ENCODE measurements around the gene SOX10. TPM values are rescaled to one million over a fixed set of nuclear protein-coding genes. Genes with fewer than 3 reads are reported as not detected.

SOX10 gene
- 0.04 TPM in 1 of 5 replicates, not detected in the others for total RNA-seq (2022; extraction: Qiagen RNA extraction)

DNA sequence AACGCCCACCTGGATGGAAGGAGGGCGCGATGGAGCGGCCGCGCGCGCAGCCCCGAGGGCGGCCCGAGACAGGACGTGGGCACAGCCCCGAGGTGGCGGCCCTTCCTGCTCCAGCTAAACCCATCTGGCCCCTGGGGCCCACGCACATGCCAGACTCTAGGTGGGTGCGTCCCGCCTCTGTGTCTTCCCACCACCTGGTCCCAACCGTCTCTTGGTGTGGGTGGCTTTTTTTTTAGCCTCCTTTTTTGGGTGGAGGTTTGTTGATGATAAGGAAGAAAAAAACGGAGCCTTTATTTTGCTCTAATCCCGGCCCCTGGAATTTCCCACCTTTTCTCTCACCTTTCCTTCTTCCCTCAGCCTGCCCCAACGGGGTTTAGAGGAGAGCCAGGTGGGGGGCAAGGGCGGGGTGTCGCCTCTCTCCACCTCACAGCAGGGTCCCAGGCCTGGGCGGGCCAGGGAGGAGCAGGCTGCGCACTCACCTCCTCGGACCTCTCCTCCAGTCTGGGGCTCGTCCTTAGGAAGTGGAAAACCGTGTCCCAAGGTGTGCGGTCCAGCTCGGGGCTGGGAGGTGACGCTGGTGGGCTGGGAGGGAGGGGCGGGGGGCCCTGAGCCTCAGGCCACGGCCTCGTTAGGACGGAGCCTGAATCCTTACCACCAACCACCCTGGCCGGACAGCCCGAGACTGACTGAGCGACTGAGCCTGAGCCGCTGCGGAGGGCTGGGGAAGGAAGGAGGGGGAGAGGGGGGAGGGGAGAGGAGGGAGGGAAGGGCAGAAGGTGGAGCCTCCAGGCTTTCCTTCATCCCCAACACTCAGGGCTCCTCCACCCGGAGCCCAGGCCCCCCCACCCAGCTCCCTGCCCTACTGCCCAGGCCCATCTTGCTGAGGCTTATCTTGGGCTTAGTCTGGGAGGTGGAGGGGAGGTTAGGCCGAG is at the start of gene SOX10:
SOX10 (minus strand) TSS at position 696 of the 932 bp plus-strand sequence. CDS start 771 bp downstream, outside the sequence.

DNA sequence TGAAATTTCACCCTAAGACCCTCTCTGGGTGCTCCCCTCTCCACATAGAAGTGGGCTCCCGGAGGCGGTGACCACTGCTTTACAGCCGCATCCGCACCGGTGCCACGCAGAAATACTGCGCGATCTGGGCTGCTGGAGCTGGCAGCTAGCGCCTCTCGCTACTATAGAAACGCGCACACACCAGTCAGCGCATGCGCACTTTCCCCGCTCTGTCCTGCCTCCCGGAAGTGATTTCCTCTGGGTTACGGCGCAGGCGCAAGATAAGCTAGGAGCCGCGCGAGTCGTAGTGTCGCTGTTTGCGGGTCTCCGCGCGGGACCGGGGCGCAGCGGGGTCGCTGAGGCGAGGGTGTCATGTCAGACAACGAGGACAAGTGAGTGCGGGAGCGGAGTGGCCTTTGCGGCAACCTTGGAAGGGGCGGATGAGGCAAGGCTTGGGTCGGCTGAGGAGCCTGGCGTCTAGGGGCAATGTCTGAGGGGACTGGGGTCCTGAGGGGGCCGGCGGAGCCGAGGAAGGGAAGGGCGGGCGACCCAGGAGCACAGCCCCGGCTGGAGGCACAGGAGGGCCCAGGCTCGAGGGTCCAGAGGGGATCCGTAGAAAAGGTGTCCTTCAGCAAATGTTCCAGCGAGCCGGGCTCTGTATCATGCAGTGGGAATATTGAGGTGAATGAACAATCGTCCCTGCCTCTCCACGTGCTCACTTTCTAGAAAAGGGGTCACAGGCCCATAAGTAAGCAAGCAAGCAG is 30.7 kb downstream of the SOX10 start, which contains the start of the genes C22orf23 and POLR2F:
C22orf23 (minus strand) TSS at position 165 of the 743 bp plus-strand sequence. CDS start 452 bp downstream, outside the sequence.
POLR2F (plus strand) TSS at position 263 of the 743 bp plus-strand sequence; CDS start at position 352, 89 bp downstream.

Other genes starting within 250 kb of the SOX10 start
- gene GCAT, start 176.6 kb downstream of the SOX10 start, total RNA-seq (2022; extraction: Qiagen RNA extraction) = 2.6 to 4.2 TPM (median 3.4 TPM) in 5 replicates
- gene GALR3, start 161.2 kb downstream of the SOX10 start, total RNA-seq (2022; extraction: Qiagen RNA extraction) = not detected in 5 replicates
- gene ANKRD54, start 140.2 kb downstream of the SOX10 start, total RNA-seq (2022; extraction: Qiagen RNA extraction) = 16.5 to 23.6 TPM (median 22.0 TPM) in 5 replicates
- 260 to 305 TPM (median 269 TPM) in 5 replicates for gene EIF3L, start 135.1 kb downstream of the SOX10 start, total RNA-seq (2022; extraction: Qiagen RNA extraction)
- gene MICALL1, start 78.3 kb downstream of the SOX10 start, total RNA-seq (2022; extraction: Qiagen RNA extraction) = 17.5 to 23.4 TPM (median 20.7 TPM) in 5 replicates
- 0.14 to 0.41 TPM (median 0.20 TPM) in 4 of 5 replicates, not detected in the other for gene C22orf23, start 31.0 kb downstream of the SOX10 start, total RNA-seq (2022; extraction: Qiagen RNA extraction)
- gene POLR2F, start 30.9 kb downstream of the SOX10 start, total RNA-seq (2022; extraction: Qiagen RNA extraction) = 116 to 133 TPM (median 121 TPM) in 5 replicates
- 11.0 to 14.4 TPM (median 12.7 TPM) in 5 replicates for gene PICK1, start 72.8 kb upstream of the SOX10 start, total RNA-seq (2022; extraction: Qiagen RNA extraction)
- not detected in 5 replicates for gene SLC16A8, start 99.6 kb upstream of the SOX10 start, total RNA-seq (2022; extraction: Qiagen RNA extraction)
- 4.9 to 8.7 TPM (median 7.9 TPM) in 5 replicates for gene BAIAP2L2, start 126.1 kb upstream of the SOX10 start, total RNA-seq (2022; extraction: Qiagen RNA extraction)
- gene PLA2G6, start 197.3 kb upstream of the SOX10 start, total RNA-seq (2022; extraction: Qiagen RNA extraction) = 2.5 to 6.0 TPM (median 4.0 TPM) in 5 replicates
- gene MAFF, start 217.4 kb upstream of the SOX10 start, total RNA-seq (2022; extraction: Qiagen RNA extraction) = 18.9 to 28.0 TPM (median 22.7 TPM) in 5 replicates

Data from A549 treated with dexamethasone at 1 μM for 4 hours (cell line).